AG09309 (cell line): ENCODE measurements around the gene TLR7.

Experiments used
- DNase-seq: peaks from one replicate; pipeline ENCODE4 v3.0.0-alpha.2; 2010; ENCODE audit warnings: low read depth
- H3K4me3 ChIP-seq: 2 replicates; pipeline ENCODE4 v1.5.1; 2011; ENCODE audit warnings: mild to moderate bottlenecking, low read depth, low read length, moderate library complexity; ENCODE audit not compliant: control insufficient read depth
- CTCF ChIP-seq: IDR thresholded peaks from 2 replicates; pipeline ENCODE4 v1.5.1; 2011; ENCODE audit warnings: mild to moderate bottlenecking, low read depth, low read length, inconsistent platforms; ENCODE audit not compliant: insufficient read depth, control insufficient read depth; ENCODE audit errors: missing control alignments

Gene TLR7

GRCh38 chrX:12919051-12919450 lies 52.2 kb downstream of the TLR7 start:
- no peak overlapping the region for H3K4me3 ChIP-seq
- no peak for DNase-seq
- no peak for TF ChIP-seq CTCF

DNA sequence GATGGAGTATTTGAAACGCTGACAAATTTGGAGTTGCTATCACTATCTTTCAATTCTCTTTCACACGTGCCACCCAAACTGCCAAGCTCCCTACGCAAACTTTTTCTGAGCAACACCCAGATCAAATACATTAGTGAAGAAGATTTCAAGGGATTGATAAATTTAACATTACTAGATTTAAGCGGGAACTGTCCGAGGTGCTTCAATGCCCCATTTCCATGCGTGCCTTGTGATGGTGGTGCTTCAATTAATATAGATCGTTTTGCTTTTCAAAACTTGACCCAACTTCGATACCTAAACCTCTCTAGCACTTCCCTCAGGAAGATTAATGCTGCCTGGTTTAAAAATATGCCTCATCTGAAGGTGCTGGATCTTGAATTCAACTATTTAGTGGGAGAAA lies 52.7 kb downstream of the TLR7 start:
- no peak overlapping the region for H3K4me3 ChIP-seq
- no peak for DNase-seq
- no peak for TF ChIP-seq CTCF

DNA sequence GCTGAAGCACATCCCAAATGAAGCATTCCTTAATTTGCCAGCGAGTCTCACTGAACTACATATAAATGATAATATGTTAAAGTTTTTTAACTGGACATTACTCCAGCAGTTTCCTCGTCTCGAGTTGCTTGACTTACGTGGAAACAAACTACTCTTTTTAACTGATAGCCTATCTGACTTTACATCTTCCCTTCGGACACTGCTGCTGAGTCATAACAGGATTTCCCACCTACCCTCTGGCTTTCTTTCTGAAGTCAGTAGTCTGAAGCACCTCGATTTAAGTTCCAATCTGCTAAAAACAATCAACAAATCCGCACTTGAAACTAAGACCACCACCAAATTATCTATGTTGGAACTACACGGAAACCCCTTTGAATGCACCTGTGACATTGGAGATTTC lies 54.1 kb downstream of the TLR7 start:
- TF ChIP-seq CTCF = no peak
- DNase-seq = no peak
- no peak overlapping the region for H3K4me3 ChIP-seq

DNA sequence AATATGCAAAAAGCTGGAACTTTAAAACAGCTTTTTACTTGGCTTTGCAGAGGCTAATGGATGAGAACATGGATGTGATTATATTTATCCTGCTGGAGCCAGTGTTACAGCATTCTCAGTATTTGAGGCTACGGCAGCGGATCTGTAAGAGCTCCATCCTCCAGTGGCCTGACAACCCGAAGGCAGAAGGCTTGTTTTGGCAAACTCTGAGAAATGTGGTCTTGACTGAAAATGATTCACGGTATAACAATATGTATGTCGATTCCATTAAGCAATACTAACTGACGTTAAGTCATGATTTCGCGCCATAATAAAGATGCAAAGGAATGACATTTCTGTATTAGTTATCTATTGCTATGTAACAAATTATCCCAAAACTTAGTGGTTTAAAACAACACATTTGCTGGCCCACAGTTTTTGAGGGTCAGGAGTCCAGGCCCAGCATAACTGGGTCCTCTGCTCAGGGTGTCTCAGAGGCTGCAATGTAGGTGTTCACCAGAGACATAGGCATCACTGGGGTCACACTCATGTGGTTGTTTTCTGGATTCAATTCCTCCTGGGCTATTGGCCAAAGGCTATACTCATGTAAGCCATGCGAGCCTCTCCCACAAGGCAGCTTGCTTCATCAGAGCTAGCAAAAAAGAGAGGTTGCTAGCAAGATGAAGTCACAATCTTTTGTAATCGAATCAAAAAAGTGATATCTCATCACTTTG lies 55.2 kb downstream of the TLR7 start:
- no peak for DNase-seq
- no peak for TF ChIP-seq CTCF
- H3K4me3 ChIP-seq = no peak overlapping the region

GRCh38 chrX:12922599-12922919 lies 55.7 kb downstream of the TLR7 start:
- no peak overlapping the region for H3K4me3 ChIP-seq
- no peak for TF ChIP-seq CTCF
- DNase-seq = no peak

- no peak overlapping the region for H3K4me3 ChIP-seq
- no peak for TF ChIP-seq CTCF
- no peak for DNase-seq
These were observed 62.8 kb downstream of the TLR7 start for GRCh38 chrX:12929701-12930100.

DNA sequence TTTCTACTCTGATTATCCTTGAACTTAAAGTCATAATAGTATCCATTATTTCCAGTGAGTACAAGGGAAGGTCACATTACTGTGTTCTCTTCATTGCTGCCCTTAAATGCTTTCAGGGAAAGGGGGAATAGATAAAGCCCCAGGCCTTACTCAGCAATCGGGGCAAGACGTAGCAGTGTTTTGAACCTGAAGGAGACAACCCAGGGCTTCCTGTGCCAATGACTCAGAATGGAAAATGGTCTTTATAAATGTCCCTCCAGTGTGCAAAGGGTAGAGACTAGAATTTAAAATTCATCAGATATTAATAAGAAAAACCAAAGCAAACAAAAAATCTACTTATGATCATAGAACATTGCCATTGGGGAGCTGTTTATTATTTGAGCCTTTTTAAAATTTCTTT lies 63.3 kb downstream of the TLR7 start:
- no peak for DNase-seq
- no peak for TF ChIP-seq CTCF
- no peak overlapping the region for H3K4me3 ChIP-seq
